K562 (cell line): ENCODE results near the gene CCDC192.

Source experiments
- JUN ChIP-seq, 2 experiments: sonication (generic) in 1 of 2; formaldehyde crosslinking in 1 of 2; IDR thresholded peaks; 2 replicates each; pipeline versions ENCODE4 v1.6.1 to v1.8.0; 2012 to 2022; ENCODE audit warnings: borderline replicate concordance in 2 of 2, mild to moderate bottlenecking in 2 of 2, improper control_type of control experiment in 1 of 2, low read depth in 1 of 2, low read length in 1 of 2, missing genetic modification reagents in 1 of 2
- NR1H2 ChIP-seq: sonication (generic); formaldehyde crosslinking; IDR thresholded peaks from 2 replicates; pipeline ENCODE4 v1.4.0; 2020; ENCODE audit warnings: mild to moderate bottlenecking, missing genetic modification reagents
- POLR2A ChIP-seq: fragments of 450-650 bp; conservative IDR thresholded peaks from 2 replicates; pipeline ENCODE4 v1.6.1; 2016
- RAD51 ChIP-seq: fragments of 450-650 bp; IDR thresholded peaks from 2 replicates; pipeline ENCODE4 v1.7.1; 2016; ENCODE audit warnings: low read depth, mild to moderate bottlenecking, borderline replicate concordance
- ZFP36 ChIP-seq: fragments of 150-350 bp; IDR thresholded peaks from 2 replicates; pipeline ENCODE4 v1.6.1; 2018; ENCODE audit warnings: low read length, low read depth; ENCODE audit not compliant: partially characterized antibody
- TF ChIP-seq, protein P1 (sequence below): fragments of 450-650 bp; IDR thresholded peaks from 2 replicates; pipeline ENCODE4 v1.6.1; 2016; ENCODE audit warnings: low read depth, mild to moderate bottlenecking, moderate library complexity
- TF ChIP-seq, protein P2 (sequence below): fragments of 450-650 bp; formaldehyde crosslinking; IDR thresholded peaks from 2 replicates; pipeline ENCODE4 v1.4.0; 2022; ENCODE audit warnings: missing genetic modification characterization
- TF ChIP-seq, protein P3 (sequence below): fragments of 450-650 bp; formaldehyde crosslinking; IDR thresholded peaks from 2 replicates; pipeline ENCODE4 v1.4.0; 2022; ENCODE audit warnings: mild to moderate bottlenecking, moderate library complexity
- TF ChIP-seq, protein P4 (sequence below): fragments of 200-800 bp; sonication (Bioruptor generic); IDR thresholded peaks from 2 replicates; pipeline ENCODE4 v1.6.1; 2016; ENCODE audit warnings: missing genetic modification characterization, missing compliant biosample characterization

DNA sequence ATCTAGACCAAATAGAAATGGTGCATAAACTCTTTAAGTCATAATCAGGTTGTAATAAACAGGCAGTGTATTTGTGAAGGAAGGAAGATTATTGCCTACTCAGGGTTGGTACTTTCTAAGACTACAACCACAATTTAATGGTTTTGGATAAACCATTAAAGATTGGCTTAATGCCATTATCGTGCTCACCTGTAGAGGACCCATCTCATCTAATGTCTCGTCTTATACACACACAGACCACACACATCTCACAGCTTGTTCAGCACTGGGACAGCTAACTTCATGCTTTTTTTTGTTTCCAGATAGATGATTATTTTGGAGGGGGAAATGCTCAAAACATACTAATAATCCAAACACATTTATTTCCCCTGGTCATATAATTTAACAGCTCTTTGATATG is 204.7 kb downstream of the CCDC192 start:
- TF ChIP-seq, protein P1, sequence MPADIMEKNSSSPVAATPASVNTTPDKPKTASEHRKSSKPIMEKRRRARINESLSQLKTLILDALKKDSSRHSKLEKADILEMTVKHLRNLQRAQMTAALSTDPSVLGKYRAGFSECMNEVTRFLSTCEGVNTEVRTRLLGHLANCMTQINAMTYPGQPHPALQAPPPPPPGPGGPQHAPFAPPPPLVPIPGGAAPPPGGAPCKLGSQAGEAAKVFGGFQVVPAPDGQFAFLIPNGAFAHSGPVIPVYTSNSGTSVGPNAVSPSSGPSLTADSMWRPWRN, result no peak
- TF ChIP-seq, protein P2, sequence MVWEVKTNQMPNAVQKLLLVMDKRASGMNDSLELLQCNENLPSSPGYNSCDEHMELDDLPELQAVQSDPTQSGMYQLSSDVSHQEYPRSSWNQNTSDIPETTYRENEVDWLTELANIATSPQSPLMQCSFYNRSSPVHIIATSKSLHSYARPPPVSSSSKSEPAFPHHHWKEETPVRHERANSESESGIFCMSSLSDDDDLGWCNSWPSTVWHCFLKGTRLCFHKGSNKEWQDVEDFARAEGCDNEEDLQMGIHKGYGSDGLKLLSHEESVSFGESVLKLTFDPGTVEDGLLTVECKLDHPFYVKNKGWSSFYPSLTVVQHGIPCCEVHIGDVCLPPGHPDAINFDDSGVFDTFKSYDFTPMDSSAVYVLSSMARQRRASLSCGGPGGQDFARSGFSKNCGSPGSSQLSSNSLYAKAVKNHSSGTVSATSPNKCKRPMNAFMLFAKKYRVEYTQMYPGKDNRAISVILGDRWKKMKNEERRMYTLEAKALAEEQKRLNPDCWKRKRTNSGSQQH (CRISPR knock-in tag), result no peak
- TF ChIP-seq, protein P3, sequence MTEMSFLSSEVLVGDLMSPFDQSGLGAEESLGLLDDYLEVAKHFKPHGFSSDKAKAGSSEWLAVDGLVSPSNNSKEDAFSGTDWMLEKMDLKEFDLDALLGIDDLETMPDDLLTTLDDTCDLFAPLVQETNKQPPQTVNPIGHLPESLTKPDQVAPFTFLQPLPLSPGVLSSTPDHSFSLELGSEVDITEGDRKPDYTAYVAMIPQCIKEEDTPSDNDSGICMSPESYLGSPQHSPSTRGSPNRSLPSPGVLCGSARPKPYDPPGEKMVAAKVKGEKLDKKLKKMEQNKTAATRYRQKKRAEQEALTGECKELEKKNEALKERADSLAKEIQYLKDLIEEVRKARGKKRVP (CRISPR knock-in tag), result no peak
- TF ChIP-seq, protein P4, sequence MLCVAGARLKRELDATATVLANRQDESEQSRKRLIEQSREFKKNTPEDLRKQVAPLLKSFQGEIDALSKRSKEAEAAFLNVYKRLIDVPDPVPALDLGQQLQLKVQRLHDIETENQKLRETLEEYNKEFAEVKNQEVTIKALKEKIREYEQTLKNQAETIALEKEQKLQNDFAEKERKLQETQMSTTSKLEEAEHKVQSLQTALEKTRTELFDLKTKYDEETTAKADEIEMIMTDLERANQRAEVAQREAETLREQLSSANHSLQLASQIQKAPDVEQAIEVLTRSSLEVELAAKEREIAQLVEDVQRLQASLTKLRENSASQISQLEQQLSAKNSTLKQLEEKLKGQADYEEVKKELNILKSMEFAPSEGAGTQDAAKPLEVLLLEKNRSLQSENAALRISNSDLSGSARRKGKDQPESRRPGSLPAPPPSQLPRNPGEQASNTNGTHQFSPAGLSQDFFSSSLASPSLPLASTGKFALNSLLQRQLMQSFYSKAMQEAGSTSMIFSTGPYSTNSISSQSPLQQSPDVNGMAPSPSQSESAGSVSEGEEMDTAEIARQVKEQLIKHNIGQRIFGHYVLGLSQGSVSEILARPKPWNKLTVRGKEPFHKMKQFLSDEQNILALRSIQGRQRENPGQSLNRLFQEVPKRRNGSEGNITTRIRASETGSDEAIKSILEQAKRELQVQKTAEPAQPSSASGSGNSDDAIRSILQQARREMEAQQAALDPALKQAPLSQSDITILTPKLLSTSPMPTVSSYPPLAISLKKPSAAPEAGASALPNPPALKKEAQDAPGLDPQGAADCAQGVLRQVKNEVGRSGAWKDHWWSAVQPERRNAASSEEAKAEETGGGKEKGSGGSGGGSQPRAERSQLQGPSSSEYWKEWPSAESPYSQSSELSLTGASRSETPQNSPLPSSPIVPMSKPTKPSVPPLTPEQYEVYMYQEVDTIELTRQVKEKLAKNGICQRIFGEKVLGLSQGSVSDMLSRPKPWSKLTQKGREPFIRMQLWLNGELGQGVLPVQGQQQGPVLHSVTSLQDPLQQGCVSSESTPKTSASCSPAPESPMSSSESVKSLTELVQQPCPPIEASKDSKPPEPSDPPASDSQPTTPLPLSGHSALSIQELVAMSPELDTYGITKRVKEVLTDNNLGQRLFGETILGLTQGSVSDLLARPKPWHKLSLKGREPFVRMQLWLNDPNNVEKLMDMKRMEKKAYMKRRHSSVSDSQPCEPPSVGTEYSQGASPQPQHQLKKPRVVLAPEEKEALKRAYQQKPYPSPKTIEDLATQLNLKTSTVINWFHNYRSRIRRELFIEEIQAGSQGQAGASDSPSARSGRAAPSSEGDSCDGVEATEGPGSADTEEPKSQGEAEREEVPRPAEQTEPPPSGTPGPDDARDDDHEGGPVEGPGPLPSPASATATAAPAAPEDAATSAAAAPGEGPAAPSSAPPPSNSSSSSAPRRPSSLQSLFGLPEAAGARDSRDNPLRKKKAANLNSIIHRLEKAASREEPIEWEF (CRISPR knock-in tag), result no peak
- no peak for TF ChIP-seq JUN (IDR thresholded peaks at IDR 0.05; ENCODE audit: borderline replicate concordance, low read depth, low read length)
- TF ChIP-seq JUN (CRISPR knock-in tag; IDR thresholded peaks at IDR 0.05; ENCODE audit: borderline replicate concordance), result no peak
- no peak for TF ChIP-seq RAD51
- TF ChIP-seq NR1H2, result no peak
- no peak for TF ChIP-seq ZFP36
- no peak for TF ChIP-seq POLR2A
